Measurements from ENCODE around the gene SNAI3.

DNA sequence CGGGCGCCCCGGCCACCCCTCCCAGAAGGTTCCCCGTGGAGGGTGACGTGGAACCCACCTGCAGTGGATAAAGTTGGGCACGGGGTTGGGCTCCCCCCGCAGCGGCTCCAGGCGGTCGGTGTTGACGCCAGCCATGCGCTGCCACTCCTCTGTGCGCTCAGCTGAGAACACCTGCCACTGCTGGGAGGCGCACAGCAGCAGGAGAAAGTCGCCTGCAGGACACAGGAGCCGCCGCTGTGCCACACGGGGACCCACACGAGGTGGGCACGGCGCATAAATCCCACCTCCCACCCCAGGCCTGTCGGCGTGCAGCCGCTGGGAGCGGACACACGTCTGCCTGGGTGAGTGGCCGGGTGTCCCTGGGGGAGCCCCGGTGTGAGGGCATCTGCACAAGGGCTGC, 40.7 kb upstream of the SNAI3 start:
- TF ChIP-seq, protein P1, sequence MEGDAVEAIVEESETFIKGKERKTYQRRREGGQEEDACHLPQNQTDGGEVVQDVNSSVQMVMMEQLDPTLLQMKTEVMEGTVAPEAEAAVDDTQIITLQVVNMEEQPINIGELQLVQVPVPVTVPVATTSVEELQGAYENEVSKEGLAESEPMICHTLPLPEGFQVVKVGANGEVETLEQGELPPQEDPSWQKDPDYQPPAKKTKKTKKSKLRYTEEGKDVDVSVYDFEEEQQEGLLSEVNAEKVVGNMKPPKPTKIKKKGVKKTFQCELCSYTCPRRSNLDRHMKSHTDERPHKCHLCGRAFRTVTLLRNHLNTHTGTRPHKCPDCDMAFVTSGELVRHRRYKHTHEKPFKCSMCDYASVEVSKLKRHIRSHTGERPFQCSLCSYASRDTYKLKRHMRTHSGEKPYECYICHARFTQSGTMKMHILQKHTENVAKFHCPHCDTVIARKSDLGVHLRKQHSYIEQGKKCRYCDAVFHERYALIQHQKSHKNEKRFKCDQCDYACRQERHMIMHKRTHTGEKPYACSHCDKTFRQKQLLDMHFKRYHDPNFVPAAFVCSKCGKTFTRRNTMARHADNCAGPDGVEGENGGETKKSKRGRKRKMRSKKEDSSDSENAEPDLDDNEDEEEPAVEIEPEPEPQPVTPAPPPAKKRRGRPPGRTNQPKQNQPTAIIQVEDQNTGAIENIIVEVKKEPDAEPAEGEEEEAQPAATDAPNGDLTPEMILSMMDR (IDR thresholded peaks at IDR 0.05) = no peak
- TF ChIP-seq POLR2AphosphoS5 (IDR thresholded peaks at IDR 0.05; ENCODE audit: low read depth, low read length) = no peak
- no peak for TF ChIP-seq TCF7L2 (IDR thresholded peaks at IDR 0.05; ENCODE audit: low read depth, low read length)
